Measurements from ENCODE around the gene VSIG10L2.

Gene VSIG10L2

GRCh38 chr11:125959931-125960330 lies 14.1 kb downstream of the VSIG10L2 start:
- no peaks in the 10 kb centered on the region for H3K9me3 ChIP-seq (ENCODE audit: control insufficient read depth, insufficient read depth, low read depth, low read length)
- peaks cover 0 to 53% of the 10 kb centered on the region in 2 experiments; a peak in 2 of 3 replicates for H3K36me3 ChIP-seq (ENCODE audit: control insufficient read depth in 2 of 2, insufficient read depth in 1 of 2, low read length in 2 of 2)
- no peak overlapping the region for H3K4me3 ChIP-seq (ENCODE audit: low read depth, low read length)
- no peak for TF ChIP-seq ZNF335 (tag by site-specific recombination; conservative IDR thresholded peaks at IDR 0.05)
- TF ChIP-seq HIC1 (tag by site-specific recombination; IDR thresholded peaks at IDR 0.05) = no peak
- no peak for TF ChIP-seq ZNF394 (tag by site-specific recombination; IDR thresholded peaks at IDR 0.05; ENCODE audit: borderline replicate concordance)
- TF ChIP-seq ZNF366 (tag by site-specific recombination; conservative IDR thresholded peaks at IDR 0.05) = no peak
- H3K4me1 ChIP-seq (ENCODE audit: control insufficient read depth, insufficient read depth, low read length) = no peaks in the 10 kb centered on the region
- no peak overlapping the region for H3K27ac ChIP-seq (ENCODE audit: extremely low read depth, low read depth, low read length)
- ChIA-PET CTCF (interaction anchor here (0.7 kb wide), 1 partner anchor 800 kb away, joined by 4 read pairs; no protein-coding TSS in a partner anchor), POLR2A (no interaction called here)

- no peaks in the 10 kb centered on the region for H3K4me1 ChIP-seq (ENCODE audit: control insufficient read depth, insufficient read depth, low read length)
- CTCF ChIA-PET = interaction anchor here (0.7 kb wide), 1 partner anchor 800 kb away, joined by 4 read pairs; no protein-coding TSS in a partner anchor
- POLR2A ChIA-PET = no interaction called here
- no peak overlapping the region for H3K27ac ChIP-seq (ENCODE audit: extremely low read depth, low read depth, low read length)
- no peaks in the 10 kb centered on the region for H3K9me3 ChIP-seq (ENCODE audit: control insufficient read depth, insufficient read depth, low read depth, low read length)
- H3K36me3 ChIP-seq (ENCODE audit: control insufficient read depth in 2 of 2, insufficient read depth in 1 of 2, low read length in 2 of 2) = peaks cover 0 to 49% of the 10 kb centered on the region in 2 experiments; a peak in 2 of 3 replicates
- no peak for TF ChIP-seq ZNF707 (tag by site-specific recombination; IDR thresholded peaks at IDR 0.05)
- TF ChIP-seq EGR2 (tag by site-specific recombination; IDR thresholded peaks at IDR 0.05; ENCODE audit: low read depth) = no peak
- TF ChIP-seq ELK4 (IDR thresholded peaks at IDR 0.05; ENCODE audit: borderline replicate concordance, low read depth, low read length) = no peak
- TF ChIP-seq ZNF488 (tag by site-specific recombination; IDR thresholded peaks at IDR 0.05) = no peak
- TF ChIP-seq ZNF341 (tag by site-specific recombination; IDR thresholded peaks at IDR 0.05; ENCODE audit: low read depth) = no peak
- TF ChIP-seq SETDB1 (IDR thresholded peaks at IDR 0.05; ENCODE audit: insufficient read length, low read length) = no peak
- TF ChIP-seq HOXD13 (CRISPR knock-in tag; IDR thresholded peaks at IDR 0.05; ENCODE audit: borderline replicate concordance) = no peak
- TF ChIP-seq ZBTB21 (tag by site-specific recombination; IDR thresholded peaks at IDR 0.05) = no peak
- no peak for TF ChIP-seq ZNF596 (tag by site-specific recombination; IDR thresholded peaks at IDR 0.05)
- no peak for TF ChIP-seq CTCF (tag by site-specific recombination; IDR thresholded peaks at IDR 0.05)
- TF ChIP-seq KLF9 (tag by site-specific recombination; IDR thresholded peaks at IDR 0.05; ENCODE audit: low read depth) = no peak
- TF ChIP-seq ZNF571 (tag by site-specific recombination; IDR thresholded peaks at IDR 0.05) = no peak
- TF ChIP-seq ZNF292 (tag by site-specific recombination; IDR thresholded peaks at IDR 0.05; ENCODE audit: borderline replicate concordance, low read depth) = no peak
- no peak for TF ChIP-seq ZNF140 (tag by site-specific recombination; IDR thresholded peaks at IDR 0.05)
- no peak for TF ChIP-seq BCL11A (tag by site-specific recombination; IDR thresholded peaks at IDR 0.05; ENCODE audit: low read depth)
- no peak for TF ChIP-seq ZNF404 (tag by site-specific recombination; IDR thresholded peaks at IDR 0.05)
- TF ChIP-seq ZNF18 (tag by site-specific recombination; IDR thresholded peaks at IDR 0.05) = no peak
- TF ChIP-seq PRDM1 (tag by site-specific recombination; IDR thresholded peaks at IDR 0.05) = no peak
- H3K4me3 ChIP-seq (ENCODE audit: low read depth, low read length) = no peak overlapping the region
These were observed 14.9 kb downstream of the VSIG10L2 start for GRCh38 chr11:125960771-125961170.
